SK-N-SH treated with all-trans-retinoic acid at 6 μM for 48 hours (cell line): ENCODE data around the gene SEC24C.
"Not testable (repeated sequence)": the region's sequence is repeated elsewhere in the genome, so short reads cannot be mapped to it uniquely, and the experiment has no call there.

ENCODE experiments used
- ARNTL ChIP-seq: fragments of 450-650 bp; formaldehyde crosslinking; IDR thresholded peaks from 2 replicates; pipeline ENCODE4 v1.5.0; 2020; ENCODE audit warnings: low read depth, mild to moderate bottlenecking, moderate library complexity, borderline replicate concordance
- BACH2 ChIP-seq: fragments of 250-450 bp; sonication (Bioruptor Pico); IDR thresholded peaks from 2 replicates; pipeline ENCODE4 v1.9.0; 2021; ENCODE audit warnings: mild to moderate bottlenecking, borderline replicate concordance
- CSDC2 ChIP-seq: fragments of 250-450 bp; sonication (Bioruptor Pico); IDR thresholded peaks from 2 replicates; pipeline ENCODE4 v1.5.0; 2020; ENCODE audit warnings: mild to moderate bottlenecking, moderate library complexity
- CSRNP3 ChIP-seq: fragments of 250-450 bp; sonication (Bioruptor Pico); IDR thresholded peaks from 2 replicates; pipeline ENCODE4 v1.5.1; 2021; ENCODE audit warnings: mild to moderate bottlenecking, moderate library complexity
- ESRRG ChIP-seq: fragments of 250-450 bp; sonication (Bioruptor Pico); IDR thresholded peaks from 2 replicates; pipeline ENCODE4 v1.6.1; 2021; ENCODE audit warnings: mild to moderate bottlenecking
- ISL1 ChIP-seq: fragments of 250-450 bp; sonication (Bioruptor Pico); IDR thresholded peaks from 2 replicates; pipeline ENCODE4 v2.1.2; 2022; ENCODE audit warnings: mild to moderate bottlenecking, moderate library complexity
- PATZ1 ChIP-seq: fragments of 250-450 bp; sonication (Bioruptor Pico); IDR thresholded peaks from 2 replicates; pipeline ENCODE4 v1.8.0; 2020; ENCODE audit warnings: mild to moderate bottlenecking, moderate library complexity, borderline replicate concordance
- POU6F1 ChIP-seq: fragments of 250-450 bp; sonication (Bioruptor Pico); IDR thresholded peaks from 2 replicates; pipeline ENCODE4 v1.8.0; 2021; ENCODE audit warnings: low read depth, mild to moderate bottlenecking, moderate library complexity, borderline replicate concordance
- TCF4 ChIP-seq: fragments of 250-450 bp; sonication (Bioruptor Pico); IDR thresholded peaks from 2 replicates; pipeline ENCODE4 v1.8.0; 2021; ENCODE audit warnings: mild to moderate bottlenecking, moderate library complexity, borderline replicate concordance
- TSHZ2 ChIP-seq: fragments of 250-450 bp; sonication (Bioruptor Pico); IDR thresholded peaks from 2 replicates; pipeline ENCODE4 v1.5.0; 2020; ENCODE audit warnings: mild to moderate bottlenecking, moderate library complexity
- ZC3H10 ChIP-seq: fragments of 250-450 bp; sonication (Bioruptor Pico); IDR thresholded peaks from 2 replicates; pipeline ENCODE4 v1.5.1; 2021; ENCODE audit warnings: mild to moderate bottlenecking, moderate library complexity
- ZFP3 ChIP-seq: fragments of 250-450 bp; sonication (Bioruptor Pico); IDR thresholded peaks from 2 replicates; pipeline ENCODE4 v1.5.0; 2020; ENCODE audit warnings: mild to moderate bottlenecking, moderate library complexity

GRCh38 chr10:73711683-73712082 is 32.5 kb upstream of the SEC24C start:
- not testable (repeated sequence) for TF ChIP-seq BACH2; ISL1 (CRISPR knock-in tag); TSHZ2; POU6F1; TCF4 (CRISPR knock-in tag); PATZ1 (CRISPR knock-in tag); ARNTL; CSDC2 (CRISPR knock-in tag); ZC3H10 (CRISPR knock-in tag); ESRRG (CRISPR knock-in tag); ZFP3 (CRISPR knock-in tag); CSRNP3 (CRISPR knock-in tag)
